Measurements from ENCODE around the gene MTA3. TPM values are rescaled to one million over a fixed set of nuclear protein-coding genes. Genes with fewer than 3 reads are reported as not detected.
"Not testable (repeated sequence)": the region's sequence is repeated elsewhere in the genome, so short reads cannot be mapped to it uniquely, and the experiment has no call there.

MTA3 gene
- total RNA-seq, 2 donors from 2014 or later = 22.7 to 30.9 TPM

- Mint-ChIP-seq H3K27ac (no peak overlapping the region), H3K36me3 (ENCODE audit: low read depth) (peaks cover 73% of the 10 kb centered on the region), H3K27me3 (no peaks in the 10 kb centered on the region), H3K4me3 (no peak overlapping the region), H3K4me1 (peaks cover 13% of the 10 kb centered on the region), H3K9me3 (no peaks in the 10 kb centered on the region)
- ATAC-seq (replicated peaks) = no peak
Observed at GRCh38 chr2:42578621-42579020, 10.2 kb downstream of the MTA3 start.

GRCh38 chr2:42581257-42581656, 12.8 kb downstream of the MTA3 start:
- Mint-ChIP-seq H3K9me3 (no peaks in the 10 kb centered on the region), H3K4me3 (no peak overlapping the region), H3K27ac (no peak overlapping the region), H3K4me1 (peaks cover 1% of the 10 kb centered on the region), H3K27me3 (no peaks in the 10 kb centered on the region), H3K36me3 (ENCODE audit: low read depth) (peaks cover 61% of the 10 kb centered on the region)
- ATAC-seq (replicated peaks) = no peak

- not testable (repeated sequence) for ATAC-seq (replicated peaks)
Observed at GRCh38 chr2:42584628-42585027, 16.2 kb downstream of the MTA3 start.

GRCh38 chr2:42585779-42586178, 17.3 kb downstream of the MTA3 start:
- no peak for ATAC-seq (replicated peaks)
- H3K27me3 Mint-ChIP-seq = no peaks in the 10 kb centered on the region
- H3K9me3 Mint-ChIP-seq = no peaks in the 10 kb centered on the region
- no peak overlapping the region for H3K4me3 Mint-ChIP-seq
- peaks cover 32% of the 10 kb centered on the region for H3K36me3 Mint-ChIP-seq (ENCODE audit: low read depth)
- H3K27ac Mint-ChIP-seq = no peak overlapping the region
- H3K4me1 Mint-ChIP-seq = no peaks in the 10 kb centered on the region

More at GRCh38 chr2:42584628-42585027, 16.2 kb downstream of the MTA3 start:
- not testable (repeated sequence) for H3K4me3 Mint-ChIP-seq, H3K9me3 Mint-ChIP-seq, H3K27ac Mint-ChIP-seq, H3K27me3 Mint-ChIP-seq, H3K4me1 Mint-ChIP-seq
- H3K36me3 Mint-ChIP-seq (ENCODE audit: low read depth) = peaks cover 41% of the 10 kb centered on the region

- Mint-ChIP-seq H3K27ac (no peak overlapping the region), H3K36me3 (ENCODE audit: low read depth) (peaks cover 17% of the 10 kb centered on the region), H3K9me3 (no peaks in the 10 kb centered on the region), H3K4me3 (no peak overlapping the region), H3K27me3 (no peaks in the 10 kb centered on the region), H3K4me1 (no peaks in the 10 kb centered on the region)
- no peak for ATAC-seq (replicated peaks)
Observed at GRCh38 chr2:42587526-42588117, 19.2 kb downstream of the MTA3 start.

- Mint-ChIP-seq H3K4me1 (no peaks in the 10 kb centered on the region), H3K27ac (no peak overlapping the region), H3K27me3 (no peaks in the 10 kb centered on the region), H3K9me3 (no peaks in the 10 kb centered on the region), H3K36me3 (ENCODE audit: low read depth) (peaks cover 12% of the 10 kb centered on the region), H3K4me3 (no peak overlapping the region)
- ATAC-seq (replicated peaks) = no peak
Observed at GRCh38 chr2:42588121-42588520, 19.7 kb downstream of the MTA3 start.

GRCh38 chr2:42590176-42590575, 21.7 kb downstream of the MTA3 start:
- Mint-ChIP-seq H3K4me1 (no peaks in the 10 kb centered on the region), H3K4me3 (no peak overlapping the region), H3K36me3 (ENCODE audit: low read depth) (no peaks in the 10 kb centered on the region), H3K27ac (no peak overlapping the region), H3K27me3 (no peaks in the 10 kb centered on the region), H3K9me3 (no peaks in the 10 kb centered on the region)
- no peak for ATAC-seq (replicated peaks)

- H3K4me1 Mint-ChIP-seq = no peaks in the 10 kb centered on the region
- H3K9me3 Mint-ChIP-seq = no peaks in the 10 kb centered on the region
- H3K4me3 Mint-ChIP-seq = no peak overlapping the region
- no peaks in the 10 kb centered on the region for H3K27me3 Mint-ChIP-seq
- no peak for ATAC-seq (replicated peaks)
- no peaks in the 10 kb centered on the region for H3K36me3 Mint-ChIP-seq (ENCODE audit: low read depth)
- no peak overlapping the region for H3K27ac Mint-ChIP-seq
Observed at GRCh38 chr2:42593282-42593681, 24.9 kb downstream of the MTA3 start.

GRCh38 chr2:42598656-42599055, 30.2 kb downstream of the MTA3 start:
- no peaks in the 10 kb centered on the region for H3K9me3 Mint-ChIP-seq

GRCh38 chr2:42601076-42601475, 32.6 kb downstream of the MTA3 start:
- no peaks in the 10 kb centered on the region for H3K9me3 Mint-ChIP-seq
- H3K4me1 Mint-ChIP-seq = no peaks in the 10 kb centered on the region
- H3K27ac Mint-ChIP-seq = no peak overlapping the region

More at GRCh38 chr2:42598656-42599055, 30.2 kb downstream of the MTA3 start:
- H3K4me1 Mint-ChIP-seq = no peaks in the 10 kb centered on the region
- no peaks in the 10 kb centered on the region for H3K36me3 Mint-ChIP-seq (ENCODE audit: low read depth)
- no peaks in the 10 kb centered on the region for H3K27me3 Mint-ChIP-seq
- no peak overlapping the region for H3K27ac Mint-ChIP-seq
- no peak overlapping the region for H3K4me3 Mint-ChIP-seq
- ATAC-seq (replicated peaks) = no peak

GRCh38 chr2:42602218-42602875, 33.9 kb downstream of the MTA3 start:
- no peak overlapping the region for H3K27ac Mint-ChIP-seq
- no peaks in the 10 kb centered on the region for H3K36me3 Mint-ChIP-seq (ENCODE audit: low read depth)

More at GRCh38 chr2:42601076-42601475, 32.6 kb downstream of the MTA3 start:
- ATAC-seq (replicated peaks) = no peak
- H3K4me3 Mint-ChIP-seq = no peak overlapping the region
- H3K27me3 Mint-ChIP-seq = no peaks in the 10 kb centered on the region
- no peaks in the 10 kb centered on the region for H3K36me3 Mint-ChIP-seq (ENCODE audit: low read depth)

GRCh38 chr2:42602876-42603219, 34.4 kb downstream of the MTA3 start:
- no peak for ATAC-seq (replicated peaks)
- H3K9me3 Mint-ChIP-seq = no peaks in the 10 kb centered on the region
- H3K4me3 Mint-ChIP-seq = no peak overlapping the region
- no peak overlapping the region for H3K27ac Mint-ChIP-seq
- H3K4me1 Mint-ChIP-seq = no peaks in the 10 kb centered on the region
- no peaks in the 10 kb centered on the region for H3K27me3 Mint-ChIP-seq
- no peaks in the 10 kb centered on the region for H3K36me3 Mint-ChIP-seq (ENCODE audit: low read depth)

More at GRCh38 chr2:42602218-42602875, 33.9 kb downstream of the MTA3 start:
- no peaks in the 10 kb centered on the region for H3K27me3 Mint-ChIP-seq
- ATAC-seq (replicated peaks) = no peak
- H3K4me3 Mint-ChIP-seq = no peak overlapping the region
- no peaks in the 10 kb centered on the region for H3K9me3 Mint-ChIP-seq
- H3K4me1 Mint-ChIP-seq = no peaks in the 10 kb centered on the region

GRCh38 chr2:42604341-42604867, 36.0 kb downstream of the MTA3 start:
- not testable (repeated sequence) for H3K27ac Mint-ChIP-seq; ATAC-seq (replicated peaks); H3K4me1 Mint-ChIP-seq; H3K4me3 Mint-ChIP-seq; H3K9me3 Mint-ChIP-seq; H3K27me3 Mint-ChIP-seq
- peaks cover 11% of the 10 kb centered on the region for H3K36me3 Mint-ChIP-seq (ENCODE audit: low read depth)

GRCh38 chr2:42606166-42606565, 37.7 kb downstream of the MTA3 start:
- H3K4me1 Mint-ChIP-seq = not testable (repeated sequence)

GRCh38 chr2:42607101-42607637, 38.7 kb downstream of the MTA3 start:
- no peak overlapping the region for H3K27ac Mint-ChIP-seq
- no peaks in the 10 kb centered on the region for H3K27me3 Mint-ChIP-seq
- H3K4me1 Mint-ChIP-seq = no peaks in the 10 kb centered on the region
- no peak overlapping the region for H3K4me3 Mint-ChIP-seq
- no peaks in the 10 kb centered on the region for H3K9me3 Mint-ChIP-seq
- H3K36me3 Mint-ChIP-seq (ENCODE audit: low read depth) = peaks cover 35% of the 10 kb centered on the region
- ATAC-seq (replicated peaks) = no peak

More at GRCh38 chr2:42606166-42606565, 37.7 kb downstream of the MTA3 start:
- not testable (repeated sequence) for H3K27ac Mint-ChIP-seq; H3K27me3 Mint-ChIP-seq; ATAC-seq (replicated peaks); H3K4me3 Mint-ChIP-seq; H3K9me3 Mint-ChIP-seq
- peaks cover 27% of the 10 kb centered on the region for H3K36me3 Mint-ChIP-seq (ENCODE audit: low read depth)
